Transverse colon (tissue), 4 donors: ENCODE data around the gene PPP1R13B.

ENCODE experiments used
- CTCF ChIP-seq, 5 experiments: fragments of 200-600 bp in 3 of 5; fragments of 450-650 bp in 2 of 5; sonication (generic) in 3 of 5; IDR thresholded peaks; 1 replicate in 2 of 5; 2 replicates in 3 of 5; pipeline ENCODE4 v1.5.1; 2016 to 2017; ENCODE audit warnings: antibody characterized with exemption in 5 of 5, inconsistent platforms in 3 of 5, mild to moderate bottlenecking in 2 of 5, moderate library complexity in 1 of 5
- EP300 ChIP-seq: sonication (generic); formaldehyde crosslinking; IDR thresholded peaks from one replicate; pipeline ENCODE4 v1.6.1; 2017; ENCODE audit warnings: antibody characterized with exemption, low read depth
- POLR2A ChIP-seq: fragments of 450-650 bp; IDR thresholded peaks from one replicate; pipeline ENCODE4 v1.6.1; 2016; ENCODE audit warnings: antibody characterized with exemption, mild to moderate bottlenecking, moderate library complexity
- POLR2AphosphoS5 ChIP-seq, 3 donors: sonication (generic); formaldehyde crosslinking; IDR thresholded peaks; one replicate each; pipeline ENCODE4 v1.6.1; 2016; ENCODE audit warnings: antibody characterized with exemption in 3 of 3

GRCh38 chr14:103737432-103738045, 109.8 kb downstream of the PPP1R13B start:
- TF ChIP-seq CTCF (IDR thresholded peaks at IDR 0.05), result no peak
- no peak for TF ChIP-seq POLR2A
- TF ChIP-seq POLR2AphosphoS5 (IDR thresholded peaks at IDR 0.05), result no peak
- no peak for TF ChIP-seq EP300
